Suprapubic skin (tissue), 4 donors: ENCODE results near the gene MIGA2.

Source experiments
- CTCF ChIP-seq, 2 donors: fragments of 200-600 bp in 1 of 2; fragments of 450-650 bp in 1 of 2; sonication (generic) in 1 of 2; IDR thresholded peaks; one replicate each; pipeline ENCODE4 v1.5.1; 2016 to 2019; ENCODE audit warnings: antibody characterized with exemption in 2 of 2, mild to moderate bottlenecking in 1 of 2, moderate library complexity in 1 of 2
- POLR2A ChIP-seq, 2 donors: fragments of 450-650 bp; IDR thresholded peaks; one replicate each; pipeline ENCODE4 v1.6.1; 2017; ENCODE audit warnings: antibody characterized with exemption in 2 of 2, mild to moderate bottlenecking in 2 of 2, moderate library complexity in 2 of 2
- POLR2AphosphoS5 ChIP-seq, 3 donors: sonication (generic); formaldehyde crosslinking; IDR thresholded peaks; one replicate each; pipeline ENCODE4 v1.6.1; 2017; ENCODE audit warnings: antibody characterized with exemption in 3 of 3

- TF ChIP-seq CTCF (IDR thresholded peaks at IDR 0.05): no peak
- no peak for TF ChIP-seq POLR2AphosphoS5 (IDR thresholded peaks at IDR 0.05)
- TF ChIP-seq POLR2A (IDR thresholded peaks at IDR 0.05): no peak
Measured at GRCh38 chr9:129001504-129002325, 34.7 kb upstream of the MIGA2 start.
